Measurements from ENCODE around the gene CHMP3. TPM values are rescaled to one million over a fixed set of nuclear protein-coding genes. Genes with fewer than 3 reads are reported as not detected.
A peak's percentile ranks its signal among the peaks of the same experiment; 100 is the strongest.
"Not testable (repeated sequence)": the region's sequence is repeated elsewhere in the genome, so short reads cannot be mapped to it uniquely, and the experiment has no call there.

The CHMP3 gene
- total RNA-seq, 1 donor from 2014 or later = 75.8 TPM

GRCh38 chr2:86548165-86548912, 14.9 kb downstream of the CHMP3 start:
- not testable (repeated sequence) for H3K4me1 Mint-ChIP-seq; H3K27ac Mint-ChIP-seq; DNase-seq (ENCODE audit: low spot score in 2 of 2, unreplicated experiment in 2 of 2); H3K4me3 Mint-ChIP-seq; H3K27me3 Mint-ChIP-seq (ENCODE audit: low read depth)
- Mint-ChIP-seq H3K36me3 (peaks cover 57% of the 10 kb centered on the region), H3K9me3 (peaks cover 47% of the 10 kb centered on the region)

DNA sequence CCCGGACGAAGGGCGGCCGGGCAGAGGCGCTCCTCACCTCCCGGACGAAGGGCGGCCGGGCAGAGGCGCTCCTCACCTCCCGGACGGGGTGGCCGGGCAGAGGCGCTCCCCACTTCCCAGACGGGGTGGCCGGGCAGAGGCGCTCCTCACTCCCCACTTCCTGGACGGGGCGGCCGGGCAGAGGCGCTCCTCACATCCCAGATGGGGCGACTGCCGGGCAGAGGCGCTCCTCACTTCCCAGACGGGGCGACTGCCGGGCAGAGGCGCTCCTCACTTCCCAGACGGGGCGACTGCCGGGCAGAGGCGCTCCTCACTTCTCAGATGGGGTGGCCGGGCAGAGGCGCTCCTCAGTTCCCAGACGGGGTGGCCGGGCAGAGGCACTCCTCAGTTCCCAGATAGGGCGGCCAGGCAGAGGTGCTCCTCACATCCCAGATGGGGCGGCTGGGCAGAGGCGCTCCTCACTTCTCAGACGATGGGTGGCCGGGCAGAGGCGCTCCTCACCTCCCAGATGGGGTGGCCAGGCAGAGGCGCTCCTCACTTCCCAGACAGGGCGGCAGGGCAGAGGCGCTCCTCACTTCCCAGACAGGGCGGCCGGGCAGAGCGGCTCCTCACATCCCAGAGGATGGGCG, 17.8 kb downstream of the CHMP3 start:
- not testable (repeated sequence) for H3K27ac Mint-ChIP-seq; H3K4me1 Mint-ChIP-seq; H3K27me3 Mint-ChIP-seq (ENCODE audit: low read depth); DNase-seq (ENCODE audit: low spot score in 2 of 2, unreplicated experiment in 2 of 2); H3K4me3 Mint-ChIP-seq
- Mint-ChIP-seq H3K36me3 (peaks cover 56% of the 10 kb centered on the region), H3K9me3 (peaks cover 30% of the 10 kb centered on the region)

GRCh38 chr2:86544278-86545099, 18.8 kb downstream of the CHMP3 start:
- Mint-ChIP-seq H3K9me3 (peaks cover 30% of the 10 kb centered on the region), H3K36me3 (peaks cover 58% of the 10 kb centered on the region)
- not testable (repeated sequence) for H3K4me1 Mint-ChIP-seq; H3K4me3 Mint-ChIP-seq; H3K27ac Mint-ChIP-seq; DNase-seq (ENCODE audit: low spot score in 2 of 2, unreplicated experiment in 2 of 2); H3K27me3 Mint-ChIP-seq (ENCODE audit: low read depth)

DNA sequence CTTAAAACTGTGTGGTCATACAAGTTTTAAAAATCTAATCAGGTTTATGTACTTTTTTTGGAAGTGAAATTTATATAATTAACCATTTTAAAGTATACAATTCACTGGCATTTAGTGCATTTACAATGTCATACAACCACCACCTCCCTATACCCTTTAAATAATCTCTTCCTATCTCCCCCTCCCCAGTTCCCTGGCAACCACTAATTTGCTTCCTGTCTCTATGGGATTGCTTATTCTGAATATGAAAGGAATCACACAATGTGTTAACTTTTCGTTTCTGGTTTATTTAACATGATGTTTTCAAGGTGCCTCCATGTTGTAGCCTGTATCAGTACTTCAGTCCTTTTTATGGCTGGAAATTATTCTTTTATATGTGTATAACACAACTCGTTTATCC, 19.4 kb downstream of the CHMP3 start:
- H3K36me3 Mint-ChIP-seq = peaks cover 61% of the 10 kb centered on the region
- TF ChIP-seq CTCF (IDR thresholded peaks at IDR 0.05; ENCODE audit: unreplicated experiment) = no peak
- peaks cover 33% of the 10 kb centered on the region for H3K9me3 Mint-ChIP-seq
- no peaks in the 10 kb centered on the region for H3K27me3 Mint-ChIP-seq (ENCODE audit: low read depth)
- DNase-seq (ENCODE audit: low spot score in 2 of 2, unreplicated experiment in 2 of 2) = no peak
- no peak overlapping the region for H3K27ac Mint-ChIP-seq
- no peak overlapping the region for H3K4me3 Mint-ChIP-seq
- peaks cover 7% of the 10 kb centered on the region for H3K4me1 Mint-ChIP-seq

DNA sequence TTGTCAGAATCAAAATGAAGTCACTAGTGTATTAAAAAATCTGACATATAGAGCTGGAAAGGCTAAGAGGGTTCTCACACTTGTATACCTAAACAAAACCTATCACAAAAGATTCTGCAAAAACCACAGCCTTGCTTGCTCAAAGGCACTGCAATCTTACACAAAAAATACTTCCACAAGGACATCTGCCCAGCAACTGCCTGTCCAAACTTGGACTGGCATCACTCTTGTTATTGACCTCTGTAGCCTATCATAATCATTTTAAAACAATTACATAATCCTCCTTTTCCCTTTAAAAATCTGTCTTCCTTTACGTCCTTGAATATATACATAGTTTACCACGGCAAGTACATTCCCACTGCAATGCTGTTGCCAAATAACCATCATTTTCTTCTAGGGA, 19.9 kb downstream of the CHMP3 start:
- Mint-ChIP-seq H3K9me3 (peaks cover 38% of the 10 kb centered on the region), H3K36me3 (peaks cover 62% of the 10 kb centered on the region), H3K4me1 (peaks cover 7% of the 10 kb centered on the region), H3K4me3 (no peak overlapping the region), H3K27me3 (ENCODE audit: low read depth) (no peaks in the 10 kb centered on the region), H3K27ac (no peak overlapping the region)
- DNase-seq (ENCODE audit: low spot score in 2 of 2, unreplicated experiment in 2 of 2) = no peak
- no peak for TF ChIP-seq CTCF (IDR thresholded peaks at IDR 0.05; ENCODE audit: unreplicated experiment)

- TF ChIP-seq CTCF (IDR thresholded peaks at IDR 0.05; ENCODE audit: unreplicated experiment) = no peak
- H3K9me3 Mint-ChIP-seq = peaks cover 39% of the 10 kb centered on the region
- H3K4me1 Mint-ChIP-seq = peaks cover 7% of the 10 kb centered on the region
- H3K27me3 Mint-ChIP-seq (ENCODE audit: low read depth) = no peaks in the 10 kb centered on the region
- no peak overlapping the region for H3K27ac Mint-ChIP-seq
- H3K4me3 Mint-ChIP-seq = no peak overlapping the region
- peaks cover 61% of the 10 kb centered on the region for H3K36me3 Mint-ChIP-seq
- no peak for DNase-seq (ENCODE audit: low spot score in 2 of 2, unreplicated experiment in 2 of 2)
Observed at GRCh38 chr2:86542814-86543213, 20.4 kb downstream of the CHMP3 start.

GRCh38 chr2:86541334-86541733, 21.9 kb downstream of the CHMP3 start:
- Mint-ChIP-seq H3K27ac (peak overlapping the region; percentile 44), H3K4me3 (no peak overlapping the region), H3K4me1 (peaks cover 7% of the 10 kb centered on the region), H3K9me3 (peaks cover 38% of the 10 kb centered on the region), H3K27me3 (ENCODE audit: low read depth) (no peaks in the 10 kb centered on the region), H3K36me3 (peaks cover 60% of the 10 kb centered on the region)
- TF ChIP-seq CTCF (IDR thresholded peaks at IDR 0.05; ENCODE audit: unreplicated experiment) = no peak
- no peak for DNase-seq (ENCODE audit: low spot score in 2 of 2, unreplicated experiment in 2 of 2)

Measured in mesothelial cell of epicardium (in vitro differentiated cells).